ENCODE results near the gene AKNA. TPM values are rescaled to one million over a fixed set of nuclear protein-coding genes. Genes with fewer than 3 reads are reported as not detected.

The AKNA gene
- total RNA-seq, 2 donors from 2014 or later, result 3.1 to 7.8 TPM

DNA sequence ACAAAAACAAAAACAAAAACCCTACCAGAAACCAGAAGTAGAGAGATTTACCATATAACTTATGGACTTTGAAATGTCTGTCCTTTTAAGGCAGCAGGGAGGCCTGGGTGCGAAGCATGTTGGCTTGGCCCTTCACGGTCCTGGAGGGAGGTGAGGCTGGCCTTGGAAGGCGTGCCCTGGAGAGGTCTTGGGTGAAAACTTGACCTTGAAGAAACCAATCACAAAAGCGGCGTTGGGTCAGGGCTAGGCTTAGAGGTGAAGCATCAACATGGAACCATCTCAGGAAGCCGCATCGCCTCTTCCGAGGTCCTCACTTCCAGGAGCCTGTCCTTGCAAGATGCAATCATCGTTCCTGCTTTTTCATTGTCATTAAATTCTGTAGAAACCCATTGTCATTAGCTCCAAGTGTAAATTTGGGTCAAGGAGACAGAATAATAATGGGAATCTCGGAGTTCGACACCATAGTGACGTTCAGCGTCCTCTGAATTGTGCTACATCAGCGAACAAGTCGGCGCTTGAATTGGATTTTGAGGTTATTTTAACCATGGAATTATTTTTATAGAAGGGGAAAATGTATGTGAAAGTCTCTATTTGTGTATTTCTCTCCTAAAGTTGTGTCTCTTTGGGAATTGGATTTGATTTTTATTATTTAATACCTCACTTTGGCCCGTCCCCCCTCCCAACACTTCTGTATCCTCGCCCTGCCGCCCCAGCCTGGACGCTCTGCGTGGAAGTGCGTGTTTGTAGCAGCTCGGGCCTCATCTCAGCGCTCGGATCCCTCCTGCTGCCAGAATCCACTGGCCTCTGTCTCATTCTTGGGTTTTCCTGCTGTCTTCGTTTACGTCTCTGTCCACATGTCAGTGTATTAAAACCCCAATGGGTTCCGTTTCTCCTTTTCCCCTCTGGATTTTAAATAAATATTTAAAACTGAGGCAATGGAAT lies 75.9 kb downstream of the AKNA start:
- no peak for DNase-seq (ENCODE audit: low spot score)
- TF ChIP-seq, protein P1, sequence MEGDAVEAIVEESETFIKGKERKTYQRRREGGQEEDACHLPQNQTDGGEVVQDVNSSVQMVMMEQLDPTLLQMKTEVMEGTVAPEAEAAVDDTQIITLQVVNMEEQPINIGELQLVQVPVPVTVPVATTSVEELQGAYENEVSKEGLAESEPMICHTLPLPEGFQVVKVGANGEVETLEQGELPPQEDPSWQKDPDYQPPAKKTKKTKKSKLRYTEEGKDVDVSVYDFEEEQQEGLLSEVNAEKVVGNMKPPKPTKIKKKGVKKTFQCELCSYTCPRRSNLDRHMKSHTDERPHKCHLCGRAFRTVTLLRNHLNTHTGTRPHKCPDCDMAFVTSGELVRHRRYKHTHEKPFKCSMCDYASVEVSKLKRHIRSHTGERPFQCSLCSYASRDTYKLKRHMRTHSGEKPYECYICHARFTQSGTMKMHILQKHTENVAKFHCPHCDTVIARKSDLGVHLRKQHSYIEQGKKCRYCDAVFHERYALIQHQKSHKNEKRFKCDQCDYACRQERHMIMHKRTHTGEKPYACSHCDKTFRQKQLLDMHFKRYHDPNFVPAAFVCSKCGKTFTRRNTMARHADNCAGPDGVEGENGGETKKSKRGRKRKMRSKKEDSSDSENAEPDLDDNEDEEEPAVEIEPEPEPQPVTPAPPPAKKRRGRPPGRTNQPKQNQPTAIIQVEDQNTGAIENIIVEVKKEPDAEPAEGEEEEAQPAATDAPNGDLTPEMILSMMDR (IDR thresholded peaks at IDR 0.05), result no peak
- H3K36me3 ChIP-seq, result no peaks in the 10 kb centered on the region
- H3K27me3 ChIP-seq, result no peaks in the 10 kb centered on the region
- H3K4me1 ChIP-seq, result no peaks in the 10 kb centered on the region
- no peaks in the 10 kb centered on the region for H3K9me3 ChIP-seq
- H3K4me3 ChIP-seq, result no peak overlapping the region
- no peak overlapping the region for H3K27ac ChIP-seq

DNA sequence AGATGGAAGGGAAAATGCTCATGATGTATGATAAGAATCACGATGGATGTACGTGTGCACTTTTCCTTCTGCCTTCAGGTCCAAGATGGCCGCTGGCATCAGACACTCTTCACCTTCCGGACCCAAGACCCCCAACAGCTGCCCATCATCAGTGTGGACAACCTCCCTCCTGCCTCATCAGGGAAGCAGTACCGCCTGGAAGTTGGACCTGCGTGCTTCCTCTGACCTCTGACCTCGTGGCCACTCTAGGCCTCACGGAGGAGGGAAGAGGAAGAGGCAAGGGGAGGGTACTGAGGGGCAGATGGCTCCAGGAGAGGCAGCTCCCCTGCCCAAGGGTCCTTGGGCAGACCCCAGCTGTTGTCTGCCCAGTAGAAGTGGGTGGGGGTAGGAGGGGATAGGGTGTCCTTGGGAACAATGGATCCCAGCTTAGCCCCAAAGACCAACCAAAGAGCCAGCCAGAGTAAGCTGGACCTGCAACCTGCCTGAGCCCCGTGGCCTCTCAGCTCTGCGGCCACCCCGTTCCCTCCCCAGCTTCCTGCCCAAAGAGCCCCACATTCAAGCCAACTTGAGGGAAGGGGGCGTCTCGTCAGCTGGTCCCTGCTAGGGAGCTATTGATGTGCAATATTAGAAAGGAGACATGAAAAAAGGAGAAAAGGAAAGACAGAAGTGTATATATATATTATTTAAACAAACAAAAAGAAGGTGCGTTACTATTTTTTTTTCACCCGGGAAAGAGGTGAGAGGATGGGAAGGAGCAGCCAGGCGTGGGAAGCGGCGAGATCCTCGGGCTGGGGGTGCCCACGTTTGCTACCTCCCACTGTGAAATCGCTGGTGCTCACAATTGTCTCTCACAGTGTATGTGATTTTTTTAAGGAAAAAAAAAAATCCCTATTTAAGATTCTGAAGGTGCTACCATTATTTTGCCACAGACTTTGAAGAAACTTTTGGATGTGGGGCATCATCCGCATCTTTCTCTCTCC lies 77.0 kb downstream of the AKNA start:
- H3K27me3 ChIP-seq, result no peaks in the 10 kb centered on the region
- no peak overlapping the region for H3K4me3 ChIP-seq
- H3K9me3 ChIP-seq, result no peaks in the 10 kb centered on the region
- H3K4me1 ChIP-seq, result peaks cover 0 to 2% of the 10 kb centered on the region in 2 donors
- H3K36me3 ChIP-seq, result no peaks in the 10 kb centered on the region
- no peak for DNase-seq (ENCODE audit: low spot score)
- TF ChIP-seq, protein P1 (IDR thresholded peaks at IDR 0.05), result no peak
- no peak overlapping the region for H3K27ac ChIP-seq

DNA sequence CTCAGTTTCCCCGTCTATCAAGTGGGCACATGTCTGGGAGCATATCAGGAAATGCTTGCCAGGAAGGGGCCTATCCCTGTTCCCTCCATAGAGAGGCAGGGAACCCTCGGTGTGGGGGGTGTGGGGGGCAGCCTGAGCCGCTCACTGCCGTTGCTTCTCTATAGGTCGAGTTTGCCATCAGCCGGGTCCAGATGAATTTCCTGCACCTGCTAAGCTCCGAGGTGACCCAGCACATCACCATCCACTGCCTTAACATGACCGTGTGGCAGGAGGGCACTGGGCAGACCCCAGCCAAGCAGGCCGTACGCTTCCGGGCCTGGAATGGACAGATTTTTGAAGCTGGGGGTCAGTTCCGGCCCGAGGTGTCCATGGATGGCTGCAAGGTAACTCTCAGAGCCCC lies 78.7 kb downstream of the AKNA start:
- TF ChIP-seq, protein P1 (IDR thresholded peaks at IDR 0.05), result no peak
- H3K4me1 ChIP-seq, result peaks cover 0 to 6% of the 10 kb centered on the region in 2 donors

DNA sequence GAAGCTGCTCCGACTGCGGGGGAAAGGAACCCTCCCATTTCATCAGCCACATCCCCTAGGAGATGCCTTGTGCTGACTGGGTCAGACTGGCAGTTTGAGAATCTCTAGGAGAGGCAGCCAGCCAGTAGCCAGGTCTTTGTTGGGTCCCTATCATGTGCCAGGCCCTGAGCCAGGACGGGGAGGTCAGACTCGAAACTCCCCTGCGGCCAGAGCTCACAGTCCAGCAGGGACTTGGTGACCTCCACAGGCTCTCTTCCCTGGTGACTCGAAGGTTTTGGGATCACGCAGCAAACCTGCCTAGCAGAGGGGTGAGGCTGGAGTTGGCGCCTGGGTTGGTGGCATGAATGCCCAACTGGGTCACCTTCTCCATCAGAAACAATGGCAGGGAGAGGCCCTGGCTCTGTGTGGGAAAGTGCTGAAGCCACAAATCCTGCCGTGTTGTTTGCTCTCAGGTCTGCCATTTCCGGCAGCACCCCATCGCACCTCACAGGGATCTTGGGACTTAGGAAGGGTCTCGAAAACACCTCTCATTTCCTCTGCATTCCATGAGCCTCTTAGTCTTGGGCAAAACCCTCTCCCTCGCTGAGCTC lies 79.3 kb downstream of the AKNA start:
- no peak overlapping the region for H3K27ac ChIP-seq
- H3K27me3 ChIP-seq, result no peaks in the 10 kb centered on the region
- no peaks in the 10 kb centered on the region for H3K9me3 ChIP-seq
- TF ChIP-seq, protein P1 (IDR thresholded peaks at IDR 0.05), result no peak
- peaks cover 0 to 6% of the 10 kb centered on the region in 2 donors for H3K4me1 ChIP-seq
- H3K4me3 ChIP-seq, result no peak overlapping the region
- H3K36me3 ChIP-seq, result no peaks in the 10 kb centered on the region
- DNase-seq (ENCODE audit: low spot score), result no peak

More for the DNA sequence above, 78.7 kb downstream of the AKNA start:
- Histone ChIP-seq H3K4me3 (no peak overlapping the region), H3K36me3 (no peaks in the 10 kb centered on the region), H3K27ac (no peak overlapping the region), H3K9me3 (no peaks in the 10 kb centered on the region), H3K27me3 (no peaks in the 10 kb centered on the region)
- no peak for DNase-seq (ENCODE audit: low spot score)

DNA sequence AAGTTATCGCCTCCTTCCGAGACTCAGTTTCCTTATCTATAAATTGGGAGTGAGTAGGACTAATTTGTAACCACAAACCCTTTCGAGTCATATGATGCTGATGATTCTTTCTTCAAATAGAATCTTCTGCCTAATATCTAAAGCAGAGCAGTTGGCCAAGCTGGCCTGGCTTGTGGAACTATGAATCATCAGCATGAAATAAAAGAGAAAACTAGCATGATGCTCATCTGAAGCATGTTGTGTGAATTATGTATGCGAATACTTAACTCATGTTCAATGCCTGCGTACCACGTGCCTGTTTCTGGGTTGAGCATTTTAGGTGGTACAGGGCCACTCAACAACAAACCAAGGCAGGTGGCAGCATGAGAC lies 79.9 kb downstream of the AKNA start:
- TF ChIP-seq, protein P1 (IDR thresholded peaks at IDR 0.05), result no peak
- Histone ChIP-seq H3K27ac (no peak overlapping the region), H3K4me1 (peaks cover 0 to 6% of the 10 kb centered on the region in 2 donors), H3K9me3 (no peaks in the 10 kb centered on the region), H3K36me3 (no peaks in the 10 kb centered on the region), H3K4me3 (no peak overlapping the region), H3K27me3 (no peaks in the 10 kb centered on the region)
- DNase-seq (ENCODE audit: low spot score), result no peak

Data from right atrium auricular region (tissue), 2 donors.